GM12878 (cell line): Measurements from ENCODE around the gene POR. TPM values are rescaled to one million over a fixed set of nuclear protein-coding genes. Genes with fewer than 3 reads are reported as not detected.

Experiments used
- CBFB ChIP-seq: IDR thresholded peaks from 2 replicates; pipeline ENCODE4 v1.6.1; 2016; ENCODE audit warnings: antibody characterized with exemption, low read depth
- CBX3 ChIP-seq: fragments of 200-600 bp; sonication (generic); IDR thresholded peaks from 2 replicates; pipeline ENCODE4 v1.6.1; 2016; ENCODE audit warnings: low read depth, borderline replicate concordance
- ESRRA ChIP-seq: IDR thresholded peaks from 2 replicates; pipeline ENCODE4 v1.6.1; 2012; ENCODE audit warnings: mild to moderate bottlenecking, low read length, improper control_type of control experiment
- MEF2A ChIP-seq: IDR thresholded peaks from 2 replicates; pipeline ENCODE4 v1.6.1; 2011; ENCODE audit warnings: low read depth, mild to moderate bottlenecking, low read length, moderate library complexity; ENCODE audit not compliant: insufficient read depth
- MEF2B ChIP-seq: fragments of 450-650 bp; IDR thresholded peaks from 2 replicates; pipeline ENCODE4 v1.6.1; 2018; ENCODE audit warnings: mild to moderate bottlenecking, moderate library complexity; ENCODE audit not compliant: partially characterized antibody, poor library complexity, severe bottlenecking
- MYC ChIP-seq: IDR thresholded peaks from 2 replicates; pipeline ENCODE4 v1.6.1; 2011; ENCODE audit warnings: mild to moderate bottlenecking, low read length, moderate library complexity, inconsistent platforms; ENCODE audit not compliant: insufficient read depth, insufficient replicate concordance, insufficient read length, severe bottlenecking
- NFYA ChIP-seq: IDR thresholded peaks from 2 replicates; pipeline ENCODE4 v1.6.1; 2011; ENCODE audit warnings: low read depth, mild to moderate bottlenecking, low read length, improper control_type of control experiment, borderline replicate concordance
- NR2F1 ChIP-seq: fragments of 450-650 bp; conservative IDR thresholded peaks from 2 replicates; pipeline ENCODE4 v1.6.1; 2017; ENCODE audit warnings: mild to moderate bottlenecking
- ZNF274 ChIP-seq: IDR thresholded peaks from one replicate; pipeline ENCODE4 v1.8.0; 2011; ENCODE audit not compliant: insufficient read length, insufficient read depth
- polyA plus RNA-seq, 11 experiments: library from polyadenylated mRNA; depleted of rRNA in 4 of 11; unstranded in 6 of 11; stranded (reverse) in 5 of 11; fragments of >200 nt; fragmentation: Nextera tagmentation in 4 of 11; fragmentation: Illumina TruSeq in 1 of 11; extraction: Ambion mirVana in 4 of 11; extraction: Trizol in 1 of 11; gene quantifications; 1 replicate in 1 of 11; 2 replicates in 10 of 11; pipeline versions ENCODE4 v1.2.1 to v1.2.3, GENCODE V29; 2011 to 2016; ENCODE audit warnings: inconsistent platforms in 2 of 11, missing spikeins in 2 of 11, low read depth in 1 of 11
- total RNA-seq, 4 experiments: library from RNA; depleted of rRNA in 3 of 4; stranded (reverse); fragments of >200 nt in 3 of 4; fragmentation: Illumina TruSeq in 1 of 4; extraction: Trizol in 1 of 4; gene quantifications; 2 replicates each; pipeline versions ENCODE4 v1.2.1 to v1.2.3, GENCODE V29; 2013 to 2021
- TF ChIP-seq, protein P1 (sequence below): fragments of 450-650 bp; IDR thresholded peaks from 2 replicates; pipeline ENCODE4 v1.6.1; 2017; ENCODE audit warnings: mild to moderate bottlenecking, moderate library complexity
- TF ChIP-seq, protein P2 (sequence below): fragments of 450-650 bp; IDR thresholded peaks from 2 replicates; pipeline ENCODE4 v1.6.1; 2017; ENCODE audit warnings: low read depth, mild to moderate bottlenecking, moderate library complexity

The POR gene
- total and polyA plus RNA-seq, 10 of the 15 experiments (the other 5 are each of a cell fraction or from before 2014, with no cell fraction given): 2.2 to 75.8 (median 35.9) TPM

DNA sequence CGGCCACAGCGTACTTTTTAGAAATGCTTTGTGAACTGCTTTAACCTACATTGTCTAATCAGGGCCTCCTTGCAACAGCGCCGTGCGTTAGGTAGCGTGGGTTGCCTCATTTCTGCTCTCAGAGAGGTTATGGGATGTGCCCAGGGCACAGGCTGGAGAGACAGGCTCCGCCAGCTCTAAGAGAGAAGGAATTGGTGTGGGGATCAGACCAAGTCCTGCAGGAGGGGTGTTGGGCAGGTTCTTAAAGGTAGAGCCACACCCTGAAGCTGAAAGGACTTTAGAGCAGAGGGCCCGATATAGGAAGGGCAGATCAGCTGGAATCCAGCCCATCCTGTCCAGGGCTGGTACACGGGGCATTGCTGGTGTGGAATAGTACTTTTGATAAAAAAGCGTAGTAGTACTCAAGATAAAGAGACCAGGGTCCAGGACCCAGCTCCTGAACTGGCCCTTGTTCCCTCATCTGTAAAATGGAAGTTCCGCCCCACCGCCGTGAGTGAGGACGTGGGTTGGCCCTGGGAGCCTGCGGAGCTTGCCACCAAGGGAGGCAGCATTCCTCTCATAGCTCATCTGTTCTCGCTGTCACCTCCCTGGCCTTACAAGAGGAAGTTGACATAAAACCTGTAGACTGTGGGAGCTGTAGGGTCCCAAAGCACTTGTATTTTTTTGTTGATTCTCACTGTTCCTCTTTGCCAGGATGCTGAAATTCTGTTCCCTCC, 42.2 kb downstream of the POR start (continued):
- TF ChIP-seq, protein P1, sequence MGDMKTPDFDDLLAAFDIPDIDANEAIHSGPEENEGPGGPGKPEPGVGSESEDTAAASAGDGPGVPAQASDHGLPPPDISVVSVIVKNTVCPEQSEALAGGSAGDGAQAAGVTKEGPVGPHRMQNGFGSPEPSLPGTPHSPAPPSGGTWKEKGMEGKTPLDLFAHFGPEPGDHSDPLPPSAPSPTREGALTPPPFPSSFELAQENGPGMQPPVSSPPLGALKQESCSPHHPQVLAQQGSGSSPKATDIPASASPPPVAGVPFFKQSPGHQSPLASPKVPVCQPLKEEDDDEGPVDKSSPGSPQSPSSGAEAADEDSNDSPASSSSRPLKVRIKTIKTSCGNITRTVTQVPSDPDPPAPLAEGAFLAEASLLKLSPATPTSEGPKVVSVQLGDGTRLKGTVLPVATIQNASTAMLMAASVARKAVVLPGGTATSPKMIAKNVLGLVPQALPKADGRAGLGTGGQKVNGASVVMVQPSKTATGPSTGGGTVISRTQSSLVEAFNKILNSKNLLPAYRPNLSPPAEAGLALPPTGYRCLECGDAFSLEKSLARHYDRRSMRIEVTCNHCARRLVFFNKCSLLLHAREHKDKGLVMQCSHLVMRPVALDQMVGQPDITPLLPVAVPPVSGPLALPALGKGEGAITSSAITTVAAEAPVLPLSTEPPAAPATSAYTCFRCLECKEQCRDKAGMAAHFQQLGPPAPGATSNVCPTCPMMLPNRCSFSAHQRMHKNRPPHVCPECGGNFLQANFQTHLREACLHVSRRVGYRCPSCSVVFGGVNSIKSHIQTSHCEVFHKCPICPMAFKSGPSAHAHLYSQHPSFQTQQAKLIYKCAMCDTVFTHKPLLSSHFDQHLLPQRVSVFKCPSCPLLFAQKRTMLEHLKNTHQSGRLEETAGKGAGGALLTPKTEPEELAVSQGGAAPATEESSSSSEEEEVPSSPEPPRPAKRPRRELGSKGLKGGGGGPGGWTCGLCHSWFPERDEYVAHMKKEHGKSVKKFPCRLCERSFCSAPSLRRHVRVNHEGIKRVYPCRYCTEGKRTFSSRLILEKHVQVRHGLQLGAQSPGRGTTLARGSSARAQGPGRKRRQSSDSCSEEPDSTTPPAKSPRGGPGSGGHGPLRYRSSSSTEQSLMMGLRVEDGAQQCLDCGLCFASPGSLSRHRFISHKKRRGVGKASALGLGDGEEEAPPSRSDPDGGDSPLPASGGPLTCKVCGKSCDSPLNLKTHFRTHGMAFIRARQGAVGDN: no peak
- TF ChIP-seq ZNF274 (no peak), NFYA (no peak), MEF2B (no peak), MEF2A (no peak), CBX3 (no peak), CBFB (no peak), MYC (no peak), NR2F1 (no peak), ESRRA (no peak)
- TF ChIP-seq, protein P2, sequence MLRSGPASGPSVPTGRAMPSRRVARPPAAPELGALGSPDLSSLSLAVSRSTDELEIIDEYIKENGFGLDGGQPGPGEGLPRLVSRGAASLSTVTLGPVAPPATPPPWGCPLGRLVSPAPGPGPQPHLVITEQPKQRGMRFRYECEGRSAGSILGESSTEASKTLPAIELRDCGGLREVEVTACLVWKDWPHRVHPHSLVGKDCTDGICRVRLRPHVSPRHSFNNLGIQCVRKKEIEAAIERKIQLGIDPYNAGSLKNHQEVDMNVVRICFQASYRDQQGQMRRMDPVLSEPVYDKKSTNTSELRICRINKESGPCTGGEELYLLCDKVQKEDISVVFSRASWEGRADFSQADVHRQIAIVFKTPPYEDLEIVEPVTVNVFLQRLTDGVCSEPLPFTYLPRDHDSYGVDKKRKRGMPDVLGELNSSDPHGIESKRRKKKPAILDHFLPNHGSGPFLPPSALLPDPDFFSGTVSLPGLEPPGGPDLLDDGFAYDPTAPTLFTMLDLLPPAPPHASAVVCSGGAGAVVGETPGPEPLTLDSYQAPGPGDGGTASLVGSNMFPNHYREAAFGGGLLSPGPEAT: no peak
